Measurements from ENCODE around the gene ADORA2B.

DNA sequence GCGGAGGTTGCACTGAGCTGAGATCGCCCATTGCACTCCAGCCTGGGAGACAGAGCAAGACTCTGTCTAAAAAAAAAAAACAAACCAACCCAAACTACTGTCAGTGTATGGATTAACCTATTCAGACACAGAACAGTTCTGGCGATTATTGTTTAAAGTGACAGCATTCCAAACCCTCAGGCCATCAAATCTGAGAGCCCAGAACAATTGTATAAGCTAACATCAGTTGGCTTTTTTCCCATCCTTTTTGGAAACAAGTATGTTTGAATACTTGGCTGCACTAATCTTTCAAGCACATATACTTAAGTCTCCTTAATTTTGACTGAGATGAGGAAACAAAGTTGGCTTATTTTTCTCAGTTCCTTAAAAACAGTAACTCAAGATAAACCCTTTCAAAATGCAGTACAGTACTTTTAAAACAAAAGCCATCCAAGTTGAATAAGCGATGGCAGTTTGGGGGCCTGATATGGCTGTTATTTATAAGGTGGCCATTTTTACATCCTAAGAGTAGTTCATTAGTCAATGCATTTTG lies 53.2 kb downstream of the ADORA2B start:
- TF ChIP-seq, protein P1, sequence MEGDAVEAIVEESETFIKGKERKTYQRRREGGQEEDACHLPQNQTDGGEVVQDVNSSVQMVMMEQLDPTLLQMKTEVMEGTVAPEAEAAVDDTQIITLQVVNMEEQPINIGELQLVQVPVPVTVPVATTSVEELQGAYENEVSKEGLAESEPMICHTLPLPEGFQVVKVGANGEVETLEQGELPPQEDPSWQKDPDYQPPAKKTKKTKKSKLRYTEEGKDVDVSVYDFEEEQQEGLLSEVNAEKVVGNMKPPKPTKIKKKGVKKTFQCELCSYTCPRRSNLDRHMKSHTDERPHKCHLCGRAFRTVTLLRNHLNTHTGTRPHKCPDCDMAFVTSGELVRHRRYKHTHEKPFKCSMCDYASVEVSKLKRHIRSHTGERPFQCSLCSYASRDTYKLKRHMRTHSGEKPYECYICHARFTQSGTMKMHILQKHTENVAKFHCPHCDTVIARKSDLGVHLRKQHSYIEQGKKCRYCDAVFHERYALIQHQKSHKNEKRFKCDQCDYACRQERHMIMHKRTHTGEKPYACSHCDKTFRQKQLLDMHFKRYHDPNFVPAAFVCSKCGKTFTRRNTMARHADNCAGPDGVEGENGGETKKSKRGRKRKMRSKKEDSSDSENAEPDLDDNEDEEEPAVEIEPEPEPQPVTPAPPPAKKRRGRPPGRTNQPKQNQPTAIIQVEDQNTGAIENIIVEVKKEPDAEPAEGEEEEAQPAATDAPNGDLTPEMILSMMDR (IDR thresholded peaks at IDR 0.05; ENCODE audit: poor library complexity) = no peak
- TF ChIP-seq EZH2phosphoT487 (IDR thresholded peaks at IDR 0.05; ENCODE audit: low read depth, severe bottlenecking, unreplicated experiment) (no peak), EZH2 (IDR thresholded peaks at IDR 0.05; ENCODE audit: borderline replicate concordance) (no peak)

Data from hepatocyte (in vitro differentiated cells).